HG03354 (cell line): ENCODE data around the gene EXOC3.
"Not testable (repeated sequence)": the region's sequence is repeated elsewhere in the genome, so short reads cannot be mapped to it uniquely, and the experiment has no call there.

Experiments
- ATAC-seq: cut with Tn5 transposase; IDR thresholded peaks from one replicate; pipeline ENCODE4 v1.9.1; 2021; ENCODE audit warnings: mild to moderate bottlenecking; ENCODE audit not compliant: unreplicated experiment, poor library complexity, severe bottlenecking

The EXOC3 gene

DNA sequence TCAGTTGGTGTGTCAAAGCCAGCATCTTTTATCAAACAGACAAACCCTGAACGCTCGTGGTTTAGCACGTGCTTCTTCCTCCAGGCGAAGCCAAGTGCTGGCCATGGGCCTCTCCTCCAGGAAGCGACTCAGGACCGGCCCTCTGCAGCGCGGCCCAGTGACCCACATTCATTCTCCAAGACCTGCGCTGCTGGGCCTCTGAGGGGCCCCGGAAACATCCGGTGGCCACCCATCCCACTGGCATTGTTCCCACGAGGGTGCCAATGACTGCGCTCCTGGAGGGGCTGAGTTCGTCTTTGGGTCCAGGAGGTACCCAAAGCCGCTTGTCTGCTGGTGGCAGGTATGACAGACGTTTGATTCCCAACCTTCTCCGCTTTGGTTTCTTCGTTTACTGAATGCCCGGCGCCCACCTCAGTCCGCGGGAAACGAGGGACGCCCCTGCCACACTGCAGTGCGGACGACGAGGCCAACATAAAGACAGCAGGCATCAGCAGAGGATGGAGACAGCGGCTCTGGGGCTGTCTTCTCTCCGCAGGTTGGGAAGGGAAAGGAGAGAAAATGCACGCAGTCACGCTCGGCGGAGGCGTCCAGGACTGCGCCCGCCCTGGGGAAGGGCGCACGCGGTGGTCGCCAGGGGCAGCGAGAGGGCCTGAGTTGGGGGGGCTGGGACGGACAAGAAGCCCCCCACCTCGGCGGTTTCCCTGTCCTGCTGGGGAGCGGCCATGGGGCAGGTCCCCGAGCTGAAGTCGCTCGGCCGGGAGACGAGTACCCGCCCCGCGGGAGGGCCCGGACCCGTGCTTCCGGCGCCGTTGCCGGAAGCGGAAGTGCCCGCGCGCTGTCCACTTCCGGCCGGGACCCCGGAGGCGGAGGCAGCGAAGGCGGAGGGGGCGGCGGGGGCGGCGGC is at the start of gene EXOC3:
EXOC3 (plus strand) TSS at position 842 of the 904 bp plus-strand sequence. CDS start 3,030 bp downstream, outside the sequence.
- peak; percentile 90 for ATAC-seq

DNA sequence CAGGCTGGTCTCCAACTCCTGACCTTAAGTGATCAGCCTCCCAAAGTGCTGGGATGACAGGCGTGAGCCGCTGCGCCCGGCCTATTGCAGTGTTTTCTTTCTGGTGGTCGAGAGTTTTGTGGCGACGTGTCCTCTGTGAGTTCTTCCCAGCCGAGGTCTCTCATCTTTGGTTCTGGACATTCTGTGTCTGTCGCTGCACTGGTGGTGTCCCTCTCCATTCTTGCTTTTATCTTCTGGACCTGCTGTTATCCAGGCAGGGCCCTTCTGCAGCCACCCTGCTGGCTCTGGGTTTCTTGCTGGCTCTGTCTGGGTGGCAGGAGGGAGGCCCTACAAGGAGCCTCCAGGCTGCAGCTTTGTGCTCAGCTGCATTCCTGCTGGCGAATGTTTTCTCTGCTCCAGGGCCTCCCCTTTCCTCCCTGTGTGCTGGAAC is 49.1 kb upstream of the EXOC3 start:
- ATAC-seq = no peak

DNA sequence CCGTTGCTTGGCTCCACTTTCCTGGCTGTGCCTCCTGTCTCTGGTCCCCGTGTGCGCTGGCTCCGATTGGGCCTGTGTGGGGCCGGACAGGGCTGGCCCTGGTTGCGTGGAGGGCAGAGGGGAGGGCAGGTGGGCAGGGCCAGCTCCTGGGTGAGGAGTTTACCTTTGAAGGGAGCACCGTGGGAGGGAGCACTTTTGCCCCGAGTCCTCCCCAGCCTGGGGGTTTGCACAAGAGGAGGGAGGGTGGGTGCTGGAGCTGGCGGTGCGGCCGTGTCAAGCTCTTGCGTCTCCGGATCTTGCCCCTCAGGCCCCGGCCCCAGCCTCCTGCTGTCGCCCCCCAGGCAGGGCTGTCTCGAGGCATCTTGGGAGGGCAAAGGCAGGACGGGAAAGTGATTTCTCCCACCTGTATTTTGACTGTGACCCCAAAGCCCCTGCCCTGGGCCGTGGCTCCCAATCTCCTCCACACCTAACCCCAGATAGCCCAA is 48.3 kb upstream of the EXOC3 start:
- no peak for ATAC-seq

DNA sequence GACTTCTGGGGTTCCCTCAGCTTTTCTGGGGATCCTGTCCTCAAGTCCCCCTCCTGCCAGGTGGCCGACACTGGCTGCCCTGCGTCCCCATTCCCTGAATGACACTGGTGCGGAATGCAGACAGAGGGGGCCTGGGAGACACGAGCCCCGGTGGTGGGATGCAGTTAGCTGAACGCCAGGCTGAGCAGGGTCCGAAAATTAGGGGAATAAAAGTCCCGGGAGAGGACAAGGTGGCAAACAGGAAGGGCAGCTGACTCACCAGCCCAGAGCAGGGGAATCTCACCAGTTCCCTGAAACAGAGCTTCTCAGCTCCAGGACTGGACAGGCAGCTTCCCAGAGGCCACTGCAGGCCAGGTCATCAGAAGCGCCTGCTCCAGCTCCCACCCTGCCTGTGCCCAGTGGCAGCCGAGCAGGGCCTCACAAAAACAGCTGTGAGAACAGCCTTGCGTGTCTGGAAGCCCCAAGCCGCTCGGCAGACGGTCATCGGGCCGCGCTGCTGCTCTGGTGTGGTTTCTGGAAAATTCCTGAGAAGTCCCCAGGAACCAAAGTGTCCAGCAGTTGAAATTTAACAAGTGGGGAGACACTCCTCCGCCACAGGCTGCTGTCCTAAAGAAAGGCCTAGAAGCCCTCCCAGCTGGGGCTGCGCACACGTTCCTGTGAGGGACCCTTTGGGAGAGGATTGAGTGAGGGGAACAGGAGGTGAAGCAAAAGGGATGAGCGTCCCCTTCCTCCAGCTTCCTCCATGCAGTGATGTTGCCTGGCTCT is 47.6 kb upstream of the EXOC3 start:
- no peak for ATAC-seq

DNA sequence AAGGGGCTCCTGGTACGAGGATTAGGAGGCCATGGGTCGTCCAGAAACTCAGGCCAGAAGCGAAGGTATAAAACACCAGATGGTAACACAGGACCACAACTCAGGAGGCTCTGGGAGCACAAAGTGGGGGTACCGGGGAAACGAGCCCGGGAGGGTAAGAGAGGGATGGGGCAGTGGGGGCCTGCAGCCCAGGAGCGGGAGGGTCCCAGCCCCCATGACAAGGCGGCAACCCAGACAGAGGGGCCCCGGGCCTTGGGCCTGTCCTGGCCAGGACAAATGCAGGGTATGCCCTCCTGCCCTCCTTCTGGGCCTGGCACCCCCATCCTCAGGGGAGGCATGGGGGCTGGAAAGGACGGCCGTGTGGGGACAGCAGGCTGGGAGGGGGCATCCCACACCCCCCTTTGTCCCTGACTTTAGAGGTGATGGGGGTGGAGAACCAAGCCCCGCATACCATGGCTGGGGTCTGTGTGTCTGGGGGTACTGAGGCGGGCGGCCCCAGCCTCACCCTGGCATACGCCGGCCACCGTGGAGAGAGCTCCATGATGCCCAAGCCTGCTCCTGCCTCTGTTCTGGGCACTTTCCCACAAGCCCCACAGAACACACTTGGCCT is 47.0 kb upstream of the EXOC3 start:
- no peak for ATAC-seq

DNA sequence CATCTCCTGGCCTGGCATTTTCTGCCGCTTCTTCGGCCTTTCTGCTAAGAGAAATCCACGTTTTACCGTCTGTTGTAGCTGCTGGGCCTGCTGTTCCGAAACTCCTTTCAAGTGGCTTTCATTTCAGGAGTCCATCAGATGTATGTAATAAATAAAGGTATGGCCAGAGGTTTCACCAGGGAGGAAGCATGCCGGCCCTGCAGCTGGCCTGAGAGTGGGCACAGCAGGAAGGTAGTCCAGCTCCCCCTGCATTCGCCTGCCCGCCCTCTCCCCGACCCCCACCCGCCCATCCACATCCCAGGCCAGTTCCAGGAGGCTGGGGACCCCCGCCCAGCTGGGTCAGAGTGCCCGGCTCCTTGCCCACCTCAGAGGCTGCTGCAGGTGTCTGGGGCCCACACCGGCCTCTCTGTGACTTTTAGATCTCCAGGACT is 46.4 kb upstream of the EXOC3 start:
- no peak for ATAC-seq

DNA sequence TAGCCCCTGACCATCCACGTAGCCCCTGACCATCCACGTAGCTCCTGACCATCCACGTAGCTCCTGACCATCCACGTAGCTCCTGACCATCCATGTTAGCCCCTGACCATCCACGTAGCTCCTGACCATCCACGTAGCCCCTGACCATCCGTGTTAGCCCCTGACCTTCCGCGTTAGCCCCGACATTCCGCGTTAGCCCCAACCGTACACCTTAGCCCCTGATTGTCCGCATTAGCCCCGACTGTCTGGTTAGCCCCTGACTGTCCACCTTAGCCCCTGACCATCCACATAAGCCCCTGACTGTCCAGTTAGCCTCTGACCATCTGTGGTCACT is 44.9 kb upstream of the EXOC3 start:
- not testable (repeated sequence) for ATAC-seq

DNA sequence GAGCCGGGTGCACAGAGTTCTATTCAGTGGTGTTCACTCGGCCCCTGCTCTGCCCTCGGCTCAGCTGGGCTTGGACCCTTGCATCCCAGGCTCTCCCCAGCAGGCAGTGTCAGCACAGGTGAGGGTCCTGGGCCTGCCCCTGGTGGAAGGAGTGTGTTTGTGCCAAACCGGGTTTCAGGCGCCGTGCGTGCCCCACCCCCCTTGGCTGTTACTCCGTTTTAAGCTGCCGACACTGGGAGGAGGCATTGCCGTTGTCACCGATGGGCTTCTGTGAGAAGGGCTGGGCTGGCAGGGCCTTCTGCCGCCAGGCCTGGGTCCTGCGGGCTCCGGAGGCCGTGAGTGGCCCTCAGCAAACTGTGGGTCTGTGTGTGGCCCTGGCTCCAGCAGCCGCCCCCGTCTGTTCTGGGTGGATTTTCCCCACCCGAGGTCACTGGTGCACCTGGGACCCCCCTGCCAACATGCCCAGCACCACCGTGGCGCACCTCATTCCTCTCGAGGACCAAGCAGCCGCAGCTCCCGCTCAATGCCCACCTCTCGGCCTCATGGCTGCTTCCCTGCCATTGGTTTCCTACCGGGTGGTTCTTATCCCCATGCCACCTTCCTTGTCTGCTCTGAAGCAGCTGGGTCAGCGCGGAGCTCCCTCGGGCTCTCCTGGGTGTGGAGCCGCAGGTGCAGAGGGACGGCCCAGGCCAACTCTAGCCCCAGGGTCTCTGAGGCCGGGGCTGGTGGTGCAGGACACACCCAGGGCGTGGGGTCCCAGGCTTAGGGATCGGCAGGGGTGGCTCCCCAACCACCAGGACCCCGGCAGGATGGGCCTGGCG is 44.3 kb upstream of the EXOC3 start:
- no peak for ATAC-seq

DNA sequence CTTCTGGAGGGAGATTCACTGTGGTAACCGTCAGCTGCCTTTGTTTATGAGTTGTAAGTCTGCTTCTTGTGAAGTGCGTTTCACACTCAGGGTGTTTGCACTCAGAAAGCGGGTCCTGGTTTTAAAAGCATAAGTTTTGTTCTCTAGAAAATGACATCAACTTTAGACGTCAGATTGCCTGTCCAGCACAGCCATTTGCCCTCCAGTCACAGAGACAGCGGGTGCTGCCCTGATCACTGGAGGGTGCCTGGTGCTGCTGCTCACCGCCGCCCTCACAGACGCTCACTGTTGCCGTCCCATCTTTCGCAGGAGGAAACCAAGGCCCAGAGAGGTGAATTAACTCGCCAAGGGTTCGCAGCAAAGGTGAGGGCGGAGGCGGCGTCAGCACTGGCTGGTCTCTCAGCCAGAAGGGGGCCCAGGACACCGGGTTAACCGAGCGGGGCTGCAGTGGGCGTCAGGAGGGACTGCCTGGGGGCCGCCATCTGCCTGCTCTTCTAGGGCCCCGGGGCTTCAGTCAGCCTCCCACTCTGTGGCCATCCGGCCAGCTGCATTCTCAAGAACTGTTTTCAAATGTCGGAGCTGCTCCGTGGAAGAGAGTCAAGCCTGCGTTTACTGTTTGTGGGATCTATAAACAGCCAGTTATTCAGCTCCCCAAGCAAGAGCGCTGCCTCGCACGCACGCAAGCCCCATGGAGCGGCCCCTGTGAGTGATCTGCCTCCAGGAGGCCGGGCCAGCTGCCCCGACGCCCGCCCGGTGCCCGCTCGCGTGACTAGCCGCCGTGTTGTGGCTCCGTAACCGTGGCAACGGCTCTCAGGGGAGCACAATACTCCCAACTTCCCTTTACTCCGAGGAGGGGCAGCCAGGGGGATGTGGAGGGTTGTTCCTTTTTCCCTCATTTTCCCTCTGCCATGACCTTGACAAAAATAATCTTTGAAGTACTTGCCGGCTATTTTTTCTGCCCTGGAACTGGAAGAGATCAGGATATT is 43.4 kb upstream of the EXOC3 start:
- ATAC-seq = peak; percentile 83

DNA sequence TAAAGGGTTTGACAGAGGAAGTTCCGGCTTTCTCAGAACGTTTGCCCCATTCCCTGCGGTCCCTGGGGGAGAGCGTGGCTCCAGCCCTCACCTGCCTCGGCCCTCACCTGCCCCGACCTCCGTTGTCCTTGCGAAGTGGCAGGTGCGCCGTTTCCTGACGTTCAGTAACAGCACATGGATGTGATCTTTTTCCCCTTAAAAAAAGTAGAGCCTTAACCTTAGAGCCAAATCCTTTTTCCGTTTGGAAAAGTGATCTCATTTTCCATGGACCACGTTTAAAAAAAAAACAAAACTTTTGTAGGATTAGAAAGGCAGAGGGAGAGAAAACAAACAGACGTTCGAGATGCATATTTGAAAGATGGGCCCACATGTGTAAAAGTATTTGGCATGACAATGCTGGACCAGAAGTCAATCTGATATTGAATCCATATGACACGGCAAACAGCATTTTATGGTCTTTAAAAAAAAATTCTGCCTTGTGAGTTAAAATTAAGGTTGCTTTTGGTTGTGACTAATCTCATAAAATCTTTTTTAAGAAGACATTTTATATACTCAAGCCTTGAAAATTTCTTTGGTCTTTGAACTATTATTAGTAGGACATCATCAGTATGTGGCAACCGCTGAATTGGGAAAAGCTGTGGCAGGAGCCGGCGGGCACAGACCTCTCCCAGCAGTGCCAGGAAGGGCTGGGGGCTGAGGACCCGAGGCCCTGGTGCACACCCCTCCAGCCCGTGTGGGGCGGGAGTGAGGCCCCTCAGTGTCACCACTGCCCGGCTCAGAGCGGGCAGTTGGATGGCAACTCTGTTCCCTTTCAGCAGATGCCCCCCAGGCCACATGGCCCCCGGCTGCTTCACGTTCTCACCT is 42.5 kb upstream of the EXOC3 start:
- peak; percentile 32 for ATAC-seq

DNA sequence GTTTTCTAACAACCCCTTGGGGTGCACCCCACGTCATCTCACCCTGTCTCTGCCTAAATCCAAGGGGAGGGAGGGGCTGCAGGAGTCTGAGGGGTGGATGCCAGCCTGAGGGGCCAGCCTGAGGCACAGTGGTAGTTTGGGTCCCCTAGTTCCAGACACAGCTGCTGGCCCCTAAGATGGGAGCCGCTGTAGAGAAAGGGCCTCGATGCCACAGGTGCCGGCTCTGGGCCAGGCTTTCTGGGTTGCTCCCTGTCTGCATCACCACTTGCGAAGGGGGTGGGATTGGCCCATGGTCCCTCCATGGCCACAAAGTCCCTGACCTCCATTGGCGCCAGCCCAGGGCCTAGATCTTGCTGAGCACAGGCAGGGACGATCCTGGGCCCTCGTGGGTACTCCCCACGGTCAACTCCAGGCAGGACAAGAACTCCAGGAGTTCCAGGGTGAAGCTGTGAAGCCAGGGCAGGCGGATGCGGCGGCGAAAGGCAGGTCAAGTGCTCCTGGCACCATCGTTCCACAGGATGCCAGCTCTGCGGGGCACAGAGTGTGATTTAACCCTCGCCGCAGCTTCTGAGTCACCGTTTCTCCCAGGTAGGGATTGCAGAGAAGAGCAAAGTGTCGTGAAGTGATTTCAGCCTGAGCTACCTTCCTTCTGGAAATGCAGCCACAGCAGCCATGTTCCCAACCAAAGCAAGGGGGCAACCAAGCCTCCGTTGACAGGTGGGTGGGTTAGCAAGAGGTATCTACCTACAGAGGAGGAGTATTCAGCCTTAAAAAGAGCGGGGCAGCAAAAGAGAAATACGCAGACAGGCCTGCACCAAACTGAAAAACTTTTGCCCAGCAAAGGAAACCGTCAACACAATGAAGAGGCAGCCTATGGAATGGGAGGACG is 41.6 kb upstream of the EXOC3 start:
- ATAC-seq = no peak

DNA sequence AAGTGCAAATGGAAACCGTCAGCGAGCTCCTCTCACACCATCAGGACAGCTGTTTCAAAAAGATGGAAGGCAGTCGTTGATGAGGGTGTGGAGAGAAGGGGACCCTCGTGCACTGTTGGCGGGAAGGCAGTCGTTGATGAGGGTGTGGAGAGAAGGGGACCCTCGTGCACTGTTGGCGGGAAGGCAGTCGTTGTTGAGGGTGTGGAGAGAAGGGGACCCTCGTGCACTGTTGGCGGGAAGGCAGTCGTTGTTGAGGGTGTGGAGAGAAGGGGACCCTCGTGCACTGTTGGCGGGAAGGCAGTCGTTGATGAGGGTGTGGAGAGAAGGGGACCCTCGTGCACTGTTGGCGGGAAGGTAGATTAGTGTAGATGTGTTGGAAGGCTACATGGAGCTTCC is 40.8 kb upstream of the EXOC3 start:
- ATAC-seq = not testable (repeated sequence)

DNA sequence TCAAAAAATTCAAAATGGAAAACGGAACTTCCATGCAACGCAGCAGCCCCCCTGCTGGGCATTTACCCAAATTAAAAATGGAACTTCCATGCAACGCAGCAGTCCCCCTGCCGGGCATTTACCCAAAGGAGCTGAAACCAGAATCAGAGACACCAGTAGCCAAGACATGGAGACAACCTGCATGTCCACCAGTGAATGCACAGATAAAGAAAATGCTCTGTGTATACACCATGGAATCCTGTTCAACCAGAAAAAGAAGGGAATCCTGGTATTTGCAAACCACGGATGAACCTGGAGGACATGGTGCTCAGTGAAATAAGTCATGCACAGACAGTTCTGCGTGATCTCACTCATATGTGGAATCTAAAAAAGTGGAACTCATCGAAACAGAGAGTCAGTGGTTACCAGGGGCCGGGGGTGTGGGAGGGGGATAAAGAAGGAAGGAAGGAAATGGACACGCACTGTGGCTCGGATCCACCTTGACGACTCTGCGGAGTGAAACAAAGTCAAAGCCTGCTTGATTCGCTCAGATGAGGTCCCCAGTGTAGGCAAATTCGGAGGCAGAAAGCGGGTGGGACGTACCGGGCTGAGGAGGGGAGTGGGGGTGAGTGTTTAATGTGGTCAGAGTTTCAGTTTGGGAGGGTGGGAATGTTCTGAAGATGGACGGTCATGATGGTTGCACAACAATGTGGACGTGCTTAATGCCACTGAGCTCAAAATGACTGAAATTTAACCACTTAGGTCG is 40.2 kb upstream of the EXOC3 start:
- ATAC-seq = peak; percentile 42

DNA sequence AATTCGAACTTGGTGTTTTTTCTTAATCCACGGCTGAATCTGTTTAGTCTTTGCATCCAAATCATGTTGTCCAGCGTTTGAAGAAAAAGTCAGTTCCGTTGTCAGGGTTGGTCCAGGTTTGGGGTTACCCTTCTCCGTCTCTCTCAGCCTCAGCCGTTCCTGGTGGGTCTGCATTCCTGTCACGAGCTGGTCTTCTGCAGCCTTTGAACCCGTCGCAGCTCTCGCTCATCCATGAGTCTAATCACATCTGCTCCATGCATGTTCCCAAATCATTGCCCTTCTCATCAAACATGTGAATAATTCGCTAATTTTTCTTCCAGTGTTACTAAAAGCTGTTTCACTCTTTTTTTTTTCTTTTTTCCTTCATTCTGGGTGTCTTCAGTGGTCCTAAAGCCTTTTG is 39.0 kb upstream of the EXOC3 start:
- no peak for ATAC-seq

DNA sequence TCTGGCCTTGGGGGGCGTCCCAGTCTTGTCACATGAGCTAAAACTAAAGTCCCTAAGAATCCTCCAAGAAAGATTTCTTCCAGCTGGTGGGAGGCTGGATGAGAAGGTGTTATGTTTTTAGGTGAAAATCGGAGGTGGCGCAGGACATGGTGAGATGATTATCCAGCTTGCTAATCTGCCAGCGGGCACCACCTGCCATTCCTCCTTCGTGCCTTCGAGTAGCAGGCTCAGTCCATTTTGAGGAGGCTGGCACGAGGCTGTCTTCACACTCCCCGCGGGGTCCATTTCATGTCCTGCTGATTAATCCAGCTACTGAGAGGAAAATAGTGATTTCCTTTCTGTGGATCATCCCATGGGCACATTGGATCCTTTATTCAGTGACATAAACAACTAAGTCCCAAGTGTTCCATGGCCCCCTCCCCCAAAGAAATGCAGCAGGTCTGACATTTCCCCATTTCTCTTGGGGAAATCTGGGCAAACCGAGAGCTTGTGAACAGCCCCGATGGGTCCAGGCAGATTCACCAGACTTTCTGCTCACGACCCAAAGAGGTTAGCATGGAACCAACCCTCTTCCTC is 38.2 kb upstream of the EXOC3 start:
- no peak for ATAC-seq

DNA sequence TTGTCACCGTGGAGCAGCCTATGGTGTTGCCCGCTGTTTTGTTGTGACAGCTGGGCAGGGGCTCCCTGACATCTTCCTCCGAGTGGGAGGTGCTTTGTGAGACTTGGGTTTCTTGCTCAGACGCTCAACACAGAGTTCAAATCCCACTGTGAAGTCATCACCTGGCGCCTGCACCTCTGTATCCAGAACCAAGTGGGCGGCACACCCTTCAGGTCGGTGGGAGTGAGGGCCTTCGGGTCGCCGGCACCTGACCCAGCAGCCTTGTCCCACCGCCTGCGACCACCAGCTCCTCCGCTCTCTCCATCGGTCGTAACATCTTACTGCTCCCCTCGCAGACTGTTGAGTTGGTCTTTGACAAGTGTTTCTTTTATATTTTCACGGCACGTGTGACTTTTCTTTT is 37.6 kb upstream of the EXOC3 start:
- no peak for ATAC-seq
